GM21360 (cell line): ENCODE data around the gene PEX10.
"Not testable (repeated sequence)": the region's sequence is repeated elsewhere in the genome, so short reads cannot be mapped to it uniquely, and the experiment has no call there.

Source experiments
- ATAC-seq: cut with Tn5 transposase; IDR thresholded peaks from one replicate; pipeline ENCODE4 v1.9.1; 2021; ENCODE audit warnings: mild to moderate bottlenecking, moderate library complexity; ENCODE audit not compliant: unreplicated experiment

Gene PEX10

DNA sequence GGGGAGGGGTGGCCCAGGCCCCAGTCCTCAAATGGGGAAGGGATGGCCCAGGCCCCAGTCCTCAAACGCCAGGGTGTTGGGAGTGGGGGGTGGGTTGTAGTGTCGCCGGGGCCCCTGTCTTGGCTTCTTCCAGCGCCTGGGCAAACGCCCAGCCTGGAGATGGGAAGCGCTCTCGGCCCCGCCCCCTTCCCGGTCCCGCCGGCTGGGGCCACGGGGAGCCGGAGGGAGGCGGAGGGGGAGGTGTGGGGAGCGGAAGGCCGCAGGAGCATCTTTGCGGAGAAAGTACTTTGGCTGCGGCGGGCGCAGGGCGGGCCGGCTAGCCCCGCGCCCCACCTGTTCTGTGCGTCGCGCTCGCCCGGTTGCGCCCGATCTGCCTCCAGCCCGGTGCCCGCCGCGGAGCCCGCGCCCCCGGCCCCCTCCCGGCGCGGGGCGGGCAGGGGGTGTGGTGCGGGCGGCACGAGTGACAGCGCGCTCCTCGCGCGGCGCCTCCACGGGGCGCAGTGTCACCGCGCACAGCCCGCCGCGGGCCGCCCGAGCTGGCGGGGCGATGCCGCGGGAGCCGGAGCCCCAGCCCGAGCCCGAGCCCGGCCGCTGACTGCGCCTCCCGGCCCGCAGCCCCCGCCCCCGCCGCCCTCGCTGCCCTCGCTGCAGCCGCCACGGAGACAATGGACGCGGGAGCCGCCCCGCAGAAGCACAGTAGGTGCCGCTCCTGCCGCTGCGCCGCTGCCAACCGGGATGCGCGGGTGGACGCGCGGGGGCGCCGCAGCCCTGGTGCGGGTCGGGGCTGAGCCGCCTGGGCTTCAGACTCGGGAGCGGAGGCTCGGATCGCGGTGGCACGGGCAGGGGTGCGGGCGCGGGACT lies 31.1 kb upstream of the PEX10 start:
- no peak for ATAC-seq

DNA sequence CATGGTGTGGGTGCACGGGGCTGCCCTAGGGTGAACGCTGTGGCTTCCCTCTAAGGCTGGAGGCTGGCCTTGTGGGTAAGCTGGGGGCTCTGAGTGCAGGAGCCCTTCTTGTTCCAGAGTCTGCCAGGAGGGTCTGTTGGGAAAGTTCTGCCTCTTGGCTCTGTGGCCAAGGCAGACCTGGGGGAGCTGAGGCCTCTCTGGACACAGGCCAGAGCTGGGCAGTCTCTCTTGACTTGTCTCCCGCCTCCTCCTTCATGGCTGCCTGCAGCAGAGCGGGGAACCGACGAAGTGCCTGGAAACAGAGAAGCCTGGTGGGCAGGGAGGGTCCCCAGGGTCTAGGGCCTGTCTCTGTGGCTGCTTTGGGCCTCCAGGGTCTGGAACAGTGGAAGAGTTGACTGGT lies 30.3 kb upstream of the PEX10 start:
- no peak for ATAC-seq

DNA sequence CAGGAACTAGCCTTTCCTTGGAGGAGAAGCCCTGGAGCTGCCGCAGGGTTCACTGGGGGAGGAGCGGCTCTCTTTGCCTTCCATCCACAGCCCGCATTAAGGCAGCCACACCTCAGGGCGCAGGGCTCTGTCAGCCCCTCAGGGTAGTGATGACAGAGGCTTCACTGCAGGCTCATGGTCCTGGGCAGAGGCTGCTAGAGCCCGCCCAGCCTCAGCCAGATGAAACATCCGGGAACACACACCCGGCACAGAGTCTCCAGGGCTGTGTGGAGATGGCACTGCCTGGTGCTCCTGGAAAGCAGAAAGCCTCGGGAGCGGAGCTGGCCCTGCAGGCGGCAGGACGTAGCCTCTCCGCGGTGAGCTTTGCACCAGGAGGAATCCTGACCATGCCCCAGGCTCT lies 29.4 kb upstream of the PEX10 start:
- ATAC-seq: no peak

DNA sequence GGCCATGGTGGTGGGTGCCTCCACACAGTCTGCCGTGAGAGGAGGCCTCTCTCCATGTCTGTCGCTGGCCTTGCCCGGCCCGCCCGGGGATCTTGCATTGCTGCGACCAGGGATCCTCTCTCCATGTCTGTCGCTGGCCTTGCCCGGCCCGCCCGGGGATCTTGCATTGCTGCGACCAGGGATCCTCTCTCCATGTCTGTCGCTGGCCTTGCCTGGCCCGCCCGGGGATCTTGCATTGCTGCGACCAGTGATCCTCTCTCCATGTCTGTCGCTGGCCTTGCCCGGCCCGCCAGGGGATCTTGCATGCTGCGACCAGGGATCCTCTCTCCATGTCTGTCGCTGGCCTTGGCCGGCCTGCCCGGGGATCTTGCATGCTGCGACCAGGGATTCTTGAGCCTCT lies 28.0 kb upstream of the PEX10 start:
- ATAC-seq: not testable (repeated sequence)

DNA sequence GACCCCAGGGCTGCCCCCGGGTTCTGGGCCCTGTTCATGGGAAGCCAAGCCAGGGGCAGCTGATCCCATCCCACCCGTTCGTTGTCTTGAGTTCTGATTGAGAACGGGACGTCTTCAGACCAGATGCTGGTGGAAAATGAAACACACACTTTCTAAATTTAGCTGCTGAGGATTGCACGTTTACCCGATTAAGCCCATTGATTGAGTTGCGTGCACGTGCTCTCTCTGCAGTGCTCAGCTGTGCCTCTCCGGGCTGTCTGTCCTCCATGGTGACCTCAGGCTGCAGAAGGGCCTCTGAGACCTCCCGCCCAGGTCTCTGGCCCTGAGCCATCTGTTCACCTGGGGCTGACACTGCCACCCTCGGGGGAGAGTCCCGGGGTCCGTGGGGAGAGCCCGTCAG lies 27.0 kb upstream of the PEX10 start:
- ATAC-seq: no peak

DNA sequence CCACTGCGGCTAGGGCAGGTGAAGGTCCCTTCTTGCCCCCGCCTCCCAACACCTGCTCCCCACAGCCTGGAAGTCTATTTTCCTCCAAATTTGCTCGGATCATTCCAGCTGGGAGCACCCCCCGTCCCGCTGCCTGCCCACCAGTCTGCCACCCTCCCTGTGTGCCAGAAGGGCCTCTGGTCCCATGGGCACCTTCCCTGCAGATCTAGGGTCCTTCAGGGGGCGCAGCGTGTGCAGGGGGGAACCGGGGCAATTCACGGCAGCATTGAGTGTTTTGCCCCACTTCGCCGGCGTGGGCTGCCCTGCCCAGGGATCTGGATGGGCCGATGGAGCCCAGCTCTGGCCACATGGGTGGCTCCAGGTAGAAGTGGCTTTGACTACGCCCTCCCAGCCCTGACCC lies 26.3 kb upstream of the PEX10 start:
- no peak for ATAC-seq

DNA sequence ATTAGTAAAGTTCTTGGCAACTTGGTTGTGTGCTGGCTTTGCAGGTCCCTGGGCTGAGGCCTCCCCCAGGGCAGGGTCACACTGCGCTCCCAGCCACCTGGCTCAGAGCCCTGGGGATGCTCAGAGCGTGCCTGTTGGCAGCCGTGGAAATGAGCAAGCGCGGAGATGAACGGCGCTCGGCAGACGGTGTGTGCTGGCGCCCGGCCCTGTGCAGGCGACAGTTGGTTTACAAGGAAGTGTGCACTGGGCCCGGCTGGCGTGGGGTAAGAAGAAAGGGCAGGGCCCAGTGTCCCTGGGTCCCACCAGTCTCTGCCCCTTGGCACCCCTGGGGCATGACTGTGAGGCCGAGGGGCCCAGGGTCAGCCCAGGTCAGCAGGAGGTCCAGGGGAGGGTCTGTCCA lies 25.7 kb upstream of the PEX10 start:
- no peak for ATAC-seq

DNA sequence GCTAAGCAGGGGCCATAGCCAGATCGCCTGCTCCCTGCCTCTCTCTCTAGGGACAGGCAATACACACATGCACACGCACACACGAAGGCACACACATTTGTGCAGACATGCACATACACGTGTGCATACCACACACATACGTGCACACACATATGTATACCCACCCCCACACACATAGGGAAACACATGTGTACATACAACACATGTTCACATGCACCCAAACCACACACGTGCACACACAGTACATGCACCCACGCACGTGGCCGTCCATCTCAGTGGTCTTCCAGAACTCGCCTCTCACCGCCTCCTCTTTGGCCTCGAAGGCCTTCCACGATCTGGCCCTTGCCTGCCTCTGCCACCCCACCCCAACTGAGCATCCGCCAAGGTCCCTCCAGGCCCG lies 25.3 kb upstream of the PEX10 start:
- no peak for ATAC-seq

DNA sequence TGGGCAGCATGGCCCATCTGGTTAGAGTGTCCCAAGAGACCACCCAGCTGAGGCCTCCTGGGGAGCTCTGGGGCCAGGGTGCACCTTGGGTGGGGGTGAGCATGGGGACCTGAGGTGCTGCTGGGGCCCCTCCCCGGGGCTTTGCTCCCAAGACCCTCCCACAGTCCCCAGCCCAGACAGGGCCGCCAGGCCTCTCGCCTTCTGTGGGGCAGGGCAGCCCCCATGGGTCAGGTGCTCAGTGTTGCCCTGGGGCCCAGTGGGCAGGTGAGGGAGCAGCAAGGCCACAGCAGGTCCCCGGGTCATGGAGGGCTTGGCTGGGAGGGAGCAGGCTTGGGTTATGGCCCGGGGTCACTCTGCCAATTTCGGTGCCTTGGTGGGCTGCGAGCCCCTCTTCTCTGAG lies 24.5 kb upstream of the PEX10 start:
- ATAC-seq: no peak

DNA sequence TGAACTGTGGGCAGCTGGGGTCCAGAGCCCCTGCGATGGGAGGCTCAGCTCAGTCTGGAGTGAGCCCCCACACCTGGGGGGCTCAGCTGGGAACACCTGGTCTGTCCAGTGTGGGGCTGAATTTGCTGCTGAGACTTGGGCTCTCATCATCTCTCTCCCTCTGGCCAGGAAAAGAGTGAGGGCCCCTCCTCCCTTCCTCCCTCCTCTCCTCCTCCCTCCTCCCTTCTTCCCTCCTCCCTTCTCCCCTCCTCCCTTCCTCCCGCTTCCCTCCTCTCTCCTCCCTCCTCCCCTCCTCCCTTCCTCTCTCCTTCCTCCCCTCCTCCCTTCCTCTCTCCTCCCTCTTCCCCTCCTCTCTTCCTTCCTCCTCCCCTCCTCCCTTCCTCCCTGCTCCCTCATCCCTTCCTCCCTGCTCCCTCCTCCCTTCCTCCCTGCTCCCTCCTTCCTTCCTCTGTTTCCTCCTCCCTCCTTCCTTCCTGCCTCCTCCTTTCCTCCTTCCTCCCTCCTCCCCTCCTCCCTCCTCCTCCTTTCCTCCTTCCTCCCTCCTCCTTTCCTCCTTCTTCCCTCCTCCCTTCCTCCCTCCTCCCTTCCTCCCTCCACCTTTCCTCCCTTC lies 23.5 kb upstream of the PEX10 start:
- no peak for ATAC-seq

DNA sequence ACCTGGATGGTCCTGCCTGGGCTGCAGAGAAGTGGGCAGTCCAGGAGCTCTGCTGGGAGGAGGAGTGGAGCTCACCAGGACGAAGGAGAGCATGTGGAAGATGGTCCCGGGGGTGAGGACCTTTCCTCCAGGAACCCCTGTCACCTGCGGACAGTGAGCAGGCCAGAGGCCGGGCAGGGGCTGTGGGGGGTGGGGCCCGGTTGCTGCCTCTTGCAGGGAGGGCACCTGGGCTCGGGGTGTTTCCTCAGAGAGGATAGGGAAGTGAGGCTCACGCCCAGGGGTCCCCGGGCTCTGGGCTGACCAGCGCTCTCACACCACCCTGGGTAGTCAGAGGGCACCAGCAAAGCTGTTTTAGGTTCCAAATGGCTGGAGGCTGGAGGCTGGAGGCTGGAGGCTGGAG lies 22.7 kb upstream of the PEX10 start:
- no peak for ATAC-seq

DNA sequence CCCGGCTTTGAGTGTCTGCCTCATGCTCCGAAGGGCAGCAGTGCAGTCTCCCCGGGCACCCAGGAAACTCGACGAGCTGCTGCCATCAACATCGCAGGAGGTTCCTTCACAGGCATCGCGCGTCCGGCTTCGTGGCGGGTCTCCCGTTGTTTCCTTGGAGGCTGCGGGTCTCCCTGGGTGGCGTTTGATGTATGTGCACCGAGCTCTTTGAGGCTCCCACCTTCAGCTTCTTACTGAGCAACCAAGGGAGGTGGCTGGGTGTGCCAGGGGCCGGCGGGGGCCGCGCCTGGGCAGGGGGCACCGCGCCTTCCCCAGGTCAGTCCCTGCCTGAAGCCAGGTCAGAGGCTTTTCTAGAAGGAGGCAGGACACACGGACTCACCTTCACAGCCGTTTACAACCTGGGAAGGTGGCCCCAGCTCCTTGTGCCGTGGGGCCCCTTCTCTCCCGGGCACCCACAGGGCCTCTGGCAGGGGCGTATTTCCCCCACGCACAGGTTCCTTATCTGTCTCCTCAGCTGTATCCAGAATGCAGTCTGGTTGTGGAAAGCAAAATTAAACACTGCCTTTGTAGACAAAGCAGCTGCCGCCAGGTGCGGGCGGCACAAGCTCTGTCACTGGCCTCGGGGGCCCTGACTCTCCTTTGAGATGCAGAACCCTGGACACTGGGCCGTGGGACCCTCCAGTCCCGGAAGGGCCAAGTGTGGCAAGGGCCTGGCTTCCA lies 21.7 kb upstream of the PEX10 start:
- no peak for ATAC-seq

DNA sequence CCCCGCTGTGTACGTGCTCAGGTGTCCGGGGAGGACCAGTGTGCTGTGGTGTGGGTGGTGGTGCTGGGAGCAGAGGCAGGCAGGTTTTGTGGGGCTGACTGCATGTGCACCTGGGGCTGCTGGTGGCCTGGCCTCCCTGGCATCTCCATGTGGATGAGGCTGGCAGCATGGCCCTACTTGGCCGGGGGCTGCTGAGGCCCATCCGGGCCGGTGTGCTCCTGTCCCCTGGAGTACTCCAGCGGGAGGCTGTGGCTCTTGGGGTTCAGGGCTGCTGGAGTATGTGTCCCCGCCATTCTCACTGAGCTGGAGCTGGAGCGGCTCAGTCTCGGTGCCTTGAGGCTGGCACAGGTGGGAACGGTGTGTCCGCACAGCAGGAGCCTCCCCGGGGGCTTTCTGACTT lies 20.8 kb upstream of the PEX10 start:
- ATAC-seq: no peak

DNA sequence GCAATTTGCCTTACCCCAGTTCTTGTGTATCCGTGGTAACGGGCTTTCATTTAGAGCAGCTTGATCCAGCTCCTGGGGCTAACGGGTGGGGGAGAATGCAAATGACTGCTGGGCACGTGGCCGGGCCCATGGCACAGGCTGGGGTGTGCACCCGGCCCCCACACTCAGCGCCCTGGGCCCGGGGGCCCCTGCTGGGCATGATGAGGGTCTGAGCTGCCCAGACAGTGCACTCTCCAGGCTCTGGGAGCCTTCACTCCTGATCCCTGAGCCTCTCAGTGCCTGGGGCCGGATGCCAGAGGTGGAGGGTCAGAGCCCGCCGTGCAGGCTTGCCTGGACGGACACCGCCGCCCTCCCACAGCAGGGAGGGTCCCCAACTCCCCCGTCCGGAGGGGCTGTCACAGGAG lies 20.1 kb upstream of the PEX10 start:
- ATAC-seq: no peak

DNA sequence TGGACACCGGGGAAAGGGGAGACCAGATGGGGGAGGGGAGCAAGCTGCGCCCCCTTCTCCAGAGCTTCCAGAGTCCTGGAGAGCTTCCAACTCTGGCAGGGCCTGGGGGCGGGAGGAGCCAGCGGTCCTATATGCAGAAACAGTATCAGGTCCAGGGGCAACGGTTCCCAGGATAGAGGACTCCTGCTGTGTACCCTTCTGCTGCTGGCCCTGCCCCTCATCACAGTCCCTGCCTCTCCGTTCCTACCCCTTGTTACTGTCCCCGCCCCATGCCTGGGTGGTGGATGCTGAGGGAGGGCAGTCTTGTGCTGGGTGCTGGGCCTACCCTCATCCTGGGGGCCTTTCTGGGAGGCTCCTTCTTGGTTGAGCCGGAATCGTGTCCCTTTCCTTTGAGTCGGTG lies 19.2 kb upstream of the PEX10 start:
- ATAC-seq: no peak

DNA sequence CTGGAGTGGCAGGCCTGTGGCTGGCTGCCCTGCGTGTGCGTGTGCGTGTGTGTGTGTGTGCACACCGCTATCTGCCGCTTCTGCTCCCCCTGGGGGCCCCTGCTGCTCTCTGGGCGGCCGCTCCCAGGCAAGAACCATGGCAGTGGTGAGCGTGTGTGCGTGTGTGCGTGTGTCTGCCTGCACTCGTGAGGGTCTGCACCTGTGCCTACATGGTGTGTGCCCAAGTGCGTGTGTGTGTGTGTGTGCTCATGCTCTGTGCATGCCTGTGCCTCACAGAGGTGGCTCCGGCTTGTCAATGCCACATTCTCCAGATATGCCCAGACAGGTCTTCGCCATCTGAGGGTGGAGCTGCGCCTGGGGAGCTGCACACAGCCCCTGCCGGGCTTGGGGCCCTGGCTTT lies 18.7 kb upstream of the PEX10 start:
- ATAC-seq: no peak

DNA sequence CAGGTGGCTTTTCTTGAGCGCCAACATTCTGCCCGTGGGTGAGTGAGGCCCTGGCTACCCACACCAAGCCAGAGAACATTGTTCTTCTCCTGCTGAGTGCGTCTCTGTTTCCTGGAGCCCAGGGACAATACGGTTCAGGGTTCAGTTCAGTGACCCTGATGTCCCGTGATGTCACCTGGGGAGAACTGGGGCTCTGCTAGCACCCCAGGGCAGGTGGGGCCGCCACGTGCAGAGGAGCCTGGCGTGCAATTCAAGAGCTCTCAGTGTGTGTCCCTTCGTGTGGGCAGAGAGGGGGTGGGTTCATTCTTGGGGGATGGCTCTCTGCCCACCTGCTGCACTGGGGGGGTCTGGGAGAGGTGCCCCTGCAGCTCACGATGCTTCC lies 18.2 kb upstream of the PEX10 start:
- no peak for ATAC-seq

DNA sequence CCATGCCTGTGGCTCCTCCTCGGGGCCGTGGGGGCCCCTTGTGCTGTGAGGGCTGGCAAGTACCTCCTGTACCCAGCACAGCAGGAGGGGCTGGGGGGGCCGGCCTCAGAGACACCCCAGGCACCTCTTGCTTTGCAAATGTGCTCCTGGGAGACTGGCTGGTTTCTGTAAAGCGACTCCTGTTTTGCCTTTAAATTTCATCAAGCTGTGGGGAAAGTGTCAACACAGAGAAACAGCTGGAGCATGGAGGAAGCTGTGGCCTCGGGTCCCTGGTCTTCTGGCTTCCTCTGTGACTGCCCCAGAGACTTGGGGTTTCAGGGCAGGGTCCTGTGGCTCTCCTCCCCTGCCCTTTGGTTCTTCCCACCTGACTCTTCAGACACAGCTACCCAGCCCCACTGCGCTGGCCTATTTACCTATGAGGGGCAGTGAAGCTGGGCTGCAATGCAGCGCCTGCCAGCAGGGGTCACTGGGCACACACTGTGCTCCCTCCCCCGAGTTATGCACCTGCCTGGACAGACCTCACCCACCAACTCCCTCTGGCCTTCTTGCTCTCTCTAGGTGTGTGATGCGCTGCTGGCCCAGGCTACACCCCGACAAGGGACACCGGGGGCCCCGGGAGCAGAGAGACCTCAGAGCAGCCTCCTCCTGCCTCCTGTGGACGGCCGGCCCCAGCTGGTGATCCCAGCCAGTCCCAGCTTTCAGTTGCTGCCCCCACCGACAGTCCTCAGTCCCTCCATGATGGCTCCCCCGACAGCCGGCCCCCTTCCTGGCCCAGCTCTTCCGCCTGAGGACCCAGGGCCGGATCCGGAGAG lies 17.6 kb upstream of the PEX10 start:
- ATAC-seq: no peak

DNA sequence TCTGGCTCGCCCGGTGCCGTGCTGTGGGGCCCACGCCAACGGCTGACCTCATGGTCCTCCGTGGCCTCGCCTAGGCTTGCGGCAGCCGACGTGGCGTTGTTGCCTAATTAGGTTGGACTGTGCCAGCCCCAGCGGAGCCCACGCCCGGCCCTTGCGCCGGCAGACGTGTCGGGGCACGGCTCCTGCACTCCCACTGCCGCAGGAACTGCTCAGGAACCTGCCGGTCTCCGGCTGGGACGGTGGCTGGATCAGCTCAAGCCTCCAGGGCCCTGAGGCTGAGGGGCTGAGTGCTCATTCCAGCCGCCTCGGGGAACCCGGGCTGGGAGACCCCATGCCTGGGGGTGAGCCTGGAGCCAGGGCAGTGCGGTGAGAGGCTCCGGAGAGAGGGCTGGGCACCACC lies 16.1 kb upstream of the PEX10 start:
- no peak for ATAC-seq

DNA sequence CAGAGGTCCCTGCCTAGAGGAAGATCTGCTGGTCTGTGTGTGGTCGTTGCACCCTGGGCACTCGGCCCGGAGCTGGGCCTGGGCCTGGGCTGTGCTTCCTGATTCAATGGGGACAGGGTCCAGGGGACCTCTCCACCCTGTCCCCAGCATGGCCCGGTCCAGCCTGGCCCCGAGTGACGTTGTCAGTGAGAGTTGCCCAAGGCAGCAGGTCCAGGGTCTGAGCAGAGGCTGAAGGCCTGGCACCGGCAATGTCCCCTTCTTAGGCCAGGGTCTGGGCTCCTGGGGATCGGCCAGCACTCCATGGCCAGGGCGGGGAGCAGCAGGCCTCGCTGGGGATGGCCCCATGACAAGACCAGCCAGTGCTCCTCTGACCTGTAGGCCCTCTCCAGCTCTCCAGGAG lies 15.6 kb upstream of the PEX10 start:
- no peak for ATAC-seq

DNA sequence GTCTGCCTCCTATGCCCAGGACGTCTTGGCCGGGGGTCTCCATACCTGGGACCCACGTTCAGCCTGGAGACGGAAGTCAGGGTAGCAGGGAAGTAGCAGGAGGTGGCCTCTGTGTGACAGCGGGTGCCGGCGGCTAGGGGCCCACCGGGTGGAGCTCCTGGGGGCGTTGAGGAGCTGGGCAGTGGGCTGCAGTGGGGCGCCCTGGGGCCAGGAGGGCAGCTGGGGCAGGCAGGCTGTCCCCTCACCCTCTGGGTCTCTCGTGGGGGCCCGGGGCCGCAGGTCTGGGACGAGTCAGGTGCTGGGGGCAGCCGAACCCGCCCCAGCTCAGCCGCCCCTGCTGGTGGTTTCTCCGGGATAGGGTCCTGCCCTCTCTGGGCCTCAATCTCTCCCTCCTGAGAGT lies 14.7 kb upstream of the PEX10 start:
- ATAC-seq: no peak
